GM19324 (cell line): ENCODE measurements around the gene CCL23.
"Not testable (repeated sequence)": the region's sequence is repeated elsewhere in the genome, so short reads cannot be mapped to it uniquely, and the experiment has no call there.

Experiments
- ATAC-seq: cut with Tn5 transposase; IDR thresholded peaks from one replicate; pipeline ENCODE4 v1.9.1; 2021; ENCODE audit warnings: mild to moderate bottlenecking, moderate library complexity; ENCODE audit not compliant: unreplicated experiment, low FRiP score

CCL23 gene

GRCh38 chr17:36008998-36009665 is 8.6 kb downstream of the CCL23 start:
- no peak for ATAC-seq

- ATAC-seq, result no peak
Observed at GRCh38 chr17:36004594-36005108, 13.1 kb downstream of the CCL23 start.

GRCh38 chr17:36002631-36003030 is 15.1 kb downstream of the CCL23 start:
- ATAC-seq, result no peak

GRCh38 chr17:36001862-36002603 is 15.7 kb downstream of the CCL23 start:
- no peak for ATAC-seq

- ATAC-seq, result no peak
Observed at GRCh38 chr17:36001110-36001771, 16.5 kb downstream of the CCL23 start, which contains the start of gene CCL15. Gene CCL15 (minus strand): TSS chr17:36001553. CDS start chr17:36001492, 61 bp downstream.

DNA sequence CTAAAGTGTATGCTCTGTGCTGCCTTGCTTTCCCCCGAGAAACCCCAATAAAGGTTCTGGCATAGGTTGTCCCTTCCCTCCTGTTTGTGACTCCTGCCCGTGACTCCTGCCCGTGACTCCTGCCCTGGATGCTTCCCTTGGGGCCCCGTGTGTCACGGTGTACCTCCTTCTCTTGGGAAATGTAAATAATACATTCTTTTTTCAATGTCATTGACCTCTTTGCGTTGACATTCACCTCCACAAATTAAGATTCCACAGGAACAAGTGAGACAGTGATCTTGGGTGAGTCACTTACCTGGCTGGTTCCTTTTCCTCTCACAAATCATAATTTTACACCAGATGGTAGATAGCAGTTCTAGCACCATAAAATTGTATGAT is 17.1 kb downstream of the CCL23 start:
- ATAC-seq, result no peak

DNA sequence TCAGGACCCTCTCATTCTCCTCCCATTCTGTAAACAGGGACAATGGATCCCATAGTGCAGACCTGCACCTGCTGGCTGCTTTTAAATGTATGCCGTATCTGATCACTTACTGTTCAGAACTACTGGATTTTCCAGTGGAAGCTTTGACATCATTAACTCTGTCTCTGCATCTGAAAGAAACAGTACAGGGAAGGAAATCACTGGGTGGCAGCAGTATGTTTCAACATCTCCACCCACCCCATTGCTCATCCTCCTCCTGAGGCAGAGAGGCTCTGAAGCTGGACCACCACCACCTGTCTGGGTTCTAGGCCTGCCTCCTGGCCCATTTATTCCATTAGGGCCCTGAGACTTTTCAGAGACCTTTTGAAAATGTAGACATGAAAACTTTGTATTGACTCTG is 19.0 kb downstream of the CCL23 start:
- no peak for ATAC-seq

- ATAC-seq, result no peak
Observed at GRCh38 chr17:35998018-35998545, 19.7 kb downstream of the CCL23 start.

DNA sequence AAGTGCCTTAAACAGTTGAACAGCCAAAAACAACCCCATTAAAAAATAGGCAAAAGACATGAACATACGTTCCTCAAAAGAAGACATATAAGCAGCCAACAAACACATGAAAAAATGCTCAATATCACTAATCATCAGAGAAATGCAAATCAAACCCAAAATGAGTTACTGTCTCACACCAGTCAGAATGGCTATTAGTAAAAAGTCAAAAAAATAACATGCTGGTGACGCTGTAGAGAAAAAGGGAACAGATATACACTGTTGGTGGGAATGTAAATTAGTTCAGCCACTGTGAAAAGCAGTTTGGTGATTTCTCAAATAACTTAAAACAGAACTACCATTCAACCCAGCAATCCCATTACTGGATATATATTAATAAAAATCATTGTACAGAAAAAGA is 22.4 kb downstream of the CCL23 start:
- not testable (repeated sequence) for ATAC-seq

DNA sequence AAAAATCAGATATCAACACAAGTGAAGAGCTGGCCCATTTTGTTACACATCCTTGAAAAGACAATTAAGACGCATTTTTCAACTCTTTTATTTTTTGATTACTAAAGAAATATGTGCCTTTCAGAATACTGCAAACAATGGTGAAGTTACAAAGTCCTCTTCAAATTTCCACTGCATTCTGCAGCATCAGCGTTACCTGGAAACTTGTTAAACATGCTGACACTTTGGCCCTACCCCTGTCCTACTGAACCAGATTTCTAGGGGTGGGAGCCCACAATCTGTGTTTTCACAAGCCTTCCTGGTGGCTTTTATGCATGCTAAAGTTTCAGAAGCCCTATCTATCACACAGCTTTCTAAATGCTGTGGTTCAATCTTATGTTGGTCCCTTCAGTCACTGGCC is 26.7 kb downstream of the CCL23 start:
- ATAC-seq, result no peak

DNA sequence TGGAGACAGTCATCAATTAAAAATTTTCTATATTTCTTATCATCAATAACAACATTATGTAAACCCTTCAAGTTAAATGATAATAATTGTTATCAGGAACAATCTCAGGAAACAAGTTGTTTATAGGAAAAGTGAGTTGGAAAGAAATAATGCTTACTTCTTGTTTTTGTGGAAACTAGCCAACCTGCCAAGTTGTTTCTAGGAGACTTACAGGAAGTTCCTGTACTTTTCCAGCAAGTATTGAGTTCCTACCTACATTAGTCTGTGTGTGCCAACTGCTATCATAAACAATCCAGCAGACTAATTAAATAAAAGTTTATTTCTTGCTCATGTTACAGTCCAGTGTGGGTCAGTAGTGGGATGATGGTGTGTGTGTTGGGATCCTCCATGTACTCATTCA is 29.6 kb downstream of the CCL23 start:
- ATAC-seq, result no peak

DNA sequence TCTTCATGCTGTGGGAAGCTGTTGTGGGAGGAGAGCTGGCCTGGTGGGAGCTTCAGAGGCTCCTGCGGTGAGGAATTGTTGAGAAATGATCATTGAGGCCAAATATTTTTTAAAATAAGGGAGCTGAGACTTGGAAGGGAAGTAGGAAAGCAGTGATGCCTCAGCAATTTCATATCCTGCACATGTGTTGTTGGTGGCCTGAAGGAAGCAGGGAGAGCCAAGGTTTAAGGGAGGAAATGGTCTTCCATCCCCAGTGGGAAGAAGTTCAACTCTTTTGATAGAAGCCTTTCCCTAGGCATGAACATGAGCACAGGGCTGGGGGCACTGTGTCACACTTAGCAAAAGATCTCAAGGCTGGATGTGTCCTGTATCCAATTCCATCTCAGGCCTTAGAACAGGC is 31.1 kb downstream of the CCL23 start, which contains the start of gene CCL14:
Gene CCL14 (minus strand): TSS at position 87 of the 400 bp plus-strand sequence. CDS start 80 bp downstream, at position 7.
- no peak for ATAC-seq

DNA sequence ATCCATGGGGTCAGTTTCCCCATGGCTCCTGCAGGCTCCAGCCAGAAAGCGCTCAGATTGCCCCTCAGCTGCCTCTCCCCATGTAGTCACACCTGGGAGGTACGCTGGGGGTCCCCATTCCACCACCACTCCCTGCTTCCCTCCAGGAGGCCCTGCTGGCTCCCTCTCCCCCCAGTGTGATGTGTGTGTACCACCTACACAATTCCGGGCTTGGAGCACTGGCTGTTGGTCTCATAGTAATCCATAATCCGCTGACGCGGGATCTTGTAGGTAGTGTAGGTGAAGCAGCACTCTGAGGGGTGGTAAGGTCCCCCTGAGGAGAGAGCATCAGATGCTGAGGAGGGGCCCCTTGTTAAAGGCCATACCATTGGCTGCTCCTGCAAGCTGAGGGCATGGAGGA is 33.6 kb downstream of the CCL23 start:
- no peak for ATAC-seq

- no peak for ATAC-seq
Observed at GRCh38 chr17:35982409-35983191, 35.2 kb downstream of the CCL23 start.

GRCh38 chr17:35981908-35982330 is 35.9 kb downstream of the CCL23 start:
- no peak for ATAC-seq

DNA sequence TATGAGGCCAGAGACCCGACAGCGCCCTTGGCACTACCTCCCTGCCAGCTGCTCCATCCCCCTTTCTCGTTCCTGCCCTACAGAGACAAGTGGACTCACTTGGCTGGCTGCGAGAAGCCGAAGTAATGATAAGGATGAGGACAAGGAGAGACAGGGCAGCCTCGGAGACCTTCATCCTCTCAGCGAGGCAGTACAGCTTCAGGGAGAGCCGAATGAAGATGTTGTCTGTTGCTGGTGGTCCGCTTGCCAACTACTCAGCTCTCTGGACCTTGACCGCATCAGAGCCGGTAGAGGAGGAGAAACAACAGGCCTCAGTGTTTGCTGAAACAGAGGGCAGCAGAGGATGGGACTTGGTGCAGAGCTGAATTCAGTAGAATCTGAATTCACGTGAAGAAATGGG is 36.5 kb downstream of the CCL23 start, which contains the start of gene CCL16:
Gene CCL16 (minus strand): TSS at position 252 of the 400 bp plus-strand sequence. CDS start 77 bp downstream, at position 175.
- no peak for ATAC-seq

- no peak for ATAC-seq
Observed at GRCh38 chr17:35978346-35978745, 39.4 kb downstream of the CCL23 start.

DNA sequence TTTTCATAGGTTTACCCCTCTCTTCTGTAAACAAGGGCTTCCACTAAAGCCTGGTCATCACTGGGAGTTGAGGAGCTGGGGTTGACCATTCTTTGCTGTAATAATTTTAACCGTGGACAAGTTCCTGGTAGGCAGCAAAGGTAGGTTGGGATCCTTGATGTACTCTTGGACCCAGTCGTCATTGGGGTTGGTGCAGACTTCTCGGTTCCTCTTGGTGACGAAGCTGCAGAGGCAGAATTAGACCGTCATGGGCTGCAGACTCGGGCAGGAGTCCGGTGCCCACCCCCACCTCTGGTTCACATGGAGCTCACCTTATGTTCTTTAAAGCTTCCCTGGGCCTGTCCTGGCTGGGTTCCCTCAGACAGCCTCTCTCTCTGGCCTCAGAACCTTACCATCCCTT is 40.3 kb downstream of the CCL23 start:
- ATAC-seq, result no peak

DNA sequence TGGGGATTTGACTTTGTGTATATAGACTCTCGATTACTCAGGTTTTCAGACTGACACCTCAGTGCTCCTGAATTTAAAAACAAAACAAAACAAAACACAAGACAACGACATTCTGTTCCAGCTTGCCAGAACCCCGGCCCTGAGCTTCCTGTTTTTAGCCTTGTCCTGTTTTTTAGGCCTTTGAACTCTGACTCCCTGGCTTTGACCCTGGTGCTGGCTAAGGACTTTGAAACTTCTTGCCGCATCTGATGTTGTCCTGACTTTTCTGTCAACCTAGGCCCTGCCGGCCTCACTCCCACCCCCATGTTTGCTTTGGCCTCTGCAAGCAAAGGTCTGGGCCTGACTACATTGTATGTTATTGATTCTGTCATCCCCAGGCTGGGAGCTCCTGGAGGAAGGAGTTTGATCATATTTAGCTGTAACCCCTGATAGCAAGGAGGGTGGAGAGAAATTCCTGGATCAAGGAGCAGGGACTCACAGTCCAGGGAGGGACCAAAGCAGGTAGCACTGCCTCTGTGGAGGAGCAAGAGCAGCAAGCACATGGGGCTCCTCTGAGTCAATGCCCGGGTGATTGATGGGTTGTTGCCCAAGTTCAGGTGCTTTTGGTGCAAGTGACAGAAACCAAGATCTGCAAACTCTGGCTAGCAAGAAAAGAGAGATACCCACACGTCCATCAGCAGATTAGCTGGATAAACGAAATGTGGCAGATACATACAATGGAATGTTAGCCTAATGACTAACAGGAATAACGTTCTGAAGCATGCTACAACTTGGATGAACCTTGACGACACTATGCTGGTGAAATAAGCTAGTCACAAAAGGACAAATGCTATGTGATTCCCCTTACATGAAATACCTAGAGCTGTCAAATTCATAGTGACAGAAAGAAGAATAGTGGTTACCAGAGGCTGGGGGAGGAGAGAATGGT is 44.2 kb downstream of the CCL23 start:
- ATAC-seq, result no peak
